Measurements from ENCODE around the gene ITGA11.

GRCh38 chr15:68299436-68299835 is 132.5 kb downstream of the ITGA11 start:
- no peak for TF ChIP-seq CTCF (conservative IDR thresholded peaks at IDR 0.05; ENCODE audit: low read depth, low read length)
- no peak for TF ChIP-seq ELK1 (IDR thresholded peaks at IDR 0.05; ENCODE audit: borderline replicate concordance, low read depth, low read length)
- TF ChIP-seq RFX5 (IDR thresholded peaks at IDR 0.05; ENCODE audit: low read depth, low read length) = no peak
- TF ChIP-seq MAFK (IDR thresholded peaks at IDR 0.05; ENCODE audit: low read depth, low read length) = no peak
- TF ChIP-seq POLR2A (IDR thresholded peaks at IDR 0.05; ENCODE audit: low read depth, low read length) = no peak
- no peak for TF ChIP-seq RCOR1 (IDR thresholded peaks at IDR 0.05; ENCODE audit: insufficient replicate concordance, low read length)
- no peak for TF ChIP-seq NFE2L2 (IDR thresholded peaks at IDR 0.05; ENCODE audit: low read depth, low read length)
- TF ChIP-seq MAZ (IDR thresholded peaks at IDR 0.05; ENCODE audit: borderline replicate concordance, low read depth, low read length) = no peak
- no peak for TF ChIP-seq MXI1 (IDR thresholded peaks at IDR 0.05; ENCODE audit: borderline replicate concordance, low read depth, low read length)
- TF ChIP-seq SMC3 (IDR thresholded peaks at IDR 0.05; ENCODE audit: low read depth, low read length) = no peak
- no peak for TF ChIP-seq USF2 (IDR thresholded peaks at IDR 0.05; ENCODE audit: low read depth, low read length)

Data from IMR-90 (cell line).